Measurements from ENCODE around the gene MAGEB1.

Gene MAGEB1

DNA sequence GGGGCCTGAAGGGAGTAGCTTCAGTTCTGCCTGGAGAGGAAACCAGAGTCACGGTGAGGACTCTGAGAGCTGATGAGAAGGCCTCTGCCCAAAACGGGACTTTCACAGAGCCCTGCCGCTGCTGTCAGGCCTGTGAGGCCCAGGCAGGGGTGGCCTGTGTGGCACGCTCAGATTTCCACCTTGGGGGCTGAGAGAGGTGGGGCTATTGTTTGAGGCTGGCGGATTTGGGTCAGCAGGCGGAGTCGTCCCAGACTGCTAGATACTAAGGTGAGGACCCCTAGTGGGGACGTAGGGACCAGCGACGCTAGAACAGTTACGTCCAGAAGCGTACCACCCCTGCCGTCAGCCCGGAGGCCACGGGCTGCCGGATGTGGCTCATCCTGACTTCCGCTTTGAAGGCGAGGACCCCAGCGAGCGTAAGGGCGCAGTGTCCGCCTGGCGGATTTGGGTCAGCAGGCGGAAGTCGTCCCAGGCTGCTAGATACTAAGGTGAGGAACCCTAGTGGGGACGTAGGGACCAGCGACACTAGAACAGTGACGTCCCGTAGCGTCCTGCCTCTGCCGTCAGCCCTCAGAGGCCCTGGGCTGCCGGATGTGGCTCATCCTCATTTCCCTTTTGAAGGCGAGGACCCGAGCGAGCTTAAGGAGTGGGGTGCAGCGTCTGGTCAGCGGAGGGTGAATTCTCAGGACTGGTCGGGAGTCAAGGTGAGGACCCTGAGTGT, at the start of gene MAGEB1:
Gene MAGEB1, plus strand, starts transcription at position 378 of the 721 bp plus-strand sequence. CDS start 3,348 bp downstream, outside the sequence.
- no peak for DNase-seq (ENCODE audit: low read depth, low spot score)

GRCh38 chrX:30212172-30212571, 34.8 kb upstream of the MAGEB1 start:
- no peak for DNase-seq (ENCODE audit: low read depth, low spot score)

- DNase-seq (ENCODE audit: low read depth, low spot score) = no peak
These were observed 31.5 kb upstream of the MAGEB1 start, which contains the start of gene MAGEB2 for GRCh38 chrX:30215357-30215843. TSS of gene MAGEB2 (plus strand) at chrX:30215563. CDS start at chrX:30218581, 3,018 bp downstream.

GRCh38 chrX:30217465-30217864, 29.5 kb upstream of the MAGEB1 start:
- DNase-seq (ENCODE audit: low read depth, low spot score) = no peak

DNA sequence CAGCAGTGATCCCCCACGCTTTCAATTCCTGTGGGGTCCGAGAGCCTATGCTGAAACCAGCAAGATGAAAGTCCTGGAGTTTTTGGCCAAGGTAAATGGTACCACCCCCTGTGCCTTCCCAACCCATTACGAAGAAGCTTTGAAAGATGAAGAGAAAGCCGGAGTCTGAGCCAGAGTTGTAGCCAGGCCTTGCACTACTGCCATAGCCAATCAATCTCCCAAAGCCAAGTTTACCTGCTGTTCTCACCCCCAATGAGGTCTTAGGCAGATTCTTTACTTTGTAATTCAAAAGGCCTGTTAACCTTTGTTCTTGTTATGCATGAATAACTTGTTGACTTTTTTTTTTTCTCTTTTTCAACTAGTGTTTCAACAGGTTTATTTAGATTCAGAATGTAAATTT, 27.6 kb upstream of the MAGEB1 start:
- DNase-seq (ENCODE audit: low read depth, low spot score) = no peak

- DNase-seq (ENCODE audit: low read depth, low spot score) = no peak
These were observed 26.3 kb upstream of the MAGEB1 start for GRCh38 chrX:30220661-30221060.

DNA sequence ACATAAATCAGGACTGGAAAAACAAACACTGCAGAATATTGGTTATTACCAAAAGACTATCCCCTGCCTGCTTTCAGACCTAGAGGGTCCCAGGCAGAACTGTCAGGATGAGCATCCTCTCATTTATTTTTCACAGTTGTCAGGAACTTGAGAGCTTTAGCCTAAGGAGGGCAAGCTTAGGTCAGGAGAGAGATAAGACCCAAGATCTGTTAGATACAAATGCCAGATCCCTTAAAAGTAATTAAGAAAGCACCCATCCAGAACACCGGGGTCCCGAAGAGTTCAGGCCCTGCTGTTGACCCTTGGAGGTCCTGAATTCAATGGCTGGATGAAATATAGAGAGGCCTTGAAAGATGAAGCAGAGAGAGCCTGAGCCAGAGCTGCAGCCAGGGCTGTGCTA, 22.4 kb upstream of the MAGEB1 start:
- no peak for DNase-seq (ENCODE audit: low read depth, low spot score)

DNA sequence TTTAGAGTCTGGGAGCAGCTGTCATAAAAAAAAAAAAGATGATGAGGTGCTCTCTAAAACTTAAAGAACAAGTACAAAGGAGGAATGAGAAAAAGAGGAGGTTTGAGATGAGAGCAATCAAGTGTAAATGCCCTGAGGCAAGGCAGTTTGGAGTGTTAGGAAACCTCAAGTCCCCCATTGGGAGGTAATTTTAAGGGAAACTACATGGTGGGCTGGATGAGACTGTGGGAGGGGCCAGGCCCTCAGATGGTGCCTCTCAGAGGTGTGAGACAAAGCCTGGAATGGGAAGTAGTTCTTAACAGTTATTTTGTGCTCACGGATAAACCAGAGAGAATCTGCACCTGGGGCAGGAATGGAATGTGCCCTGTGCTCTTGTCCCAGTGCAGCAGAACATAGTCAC, 18.4 kb upstream of the MAGEB1 start:
- no peak for DNase-seq (ENCODE audit: low read depth, low spot score)

DNA sequence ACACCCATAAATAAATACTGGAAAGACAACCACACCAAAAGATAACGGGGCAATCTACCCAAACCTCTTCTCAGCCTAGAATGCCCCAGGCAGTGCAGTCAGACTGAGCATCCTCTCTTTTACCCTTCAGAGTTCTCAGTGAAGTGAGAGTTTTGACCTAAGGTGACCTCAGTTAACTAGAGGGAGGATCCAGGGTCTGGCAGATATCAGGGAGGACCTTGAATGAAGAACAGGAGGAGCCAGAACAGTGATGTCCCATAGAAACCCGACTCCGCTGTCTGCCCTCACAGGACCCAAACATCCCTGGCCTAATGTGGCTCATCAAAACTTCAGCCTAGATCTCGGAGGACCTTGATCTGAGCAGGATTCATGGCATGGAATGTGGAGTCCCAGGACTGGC, 16.6 kb upstream of the MAGEB1 start, which contains the start of gene MAGEB3:
Gene MAGEB3, plus strand, starts transcription at position 263 of the 400 bp plus-strand sequence. CDS start 5,268 bp downstream, outside the sequence.
- DNase-seq (ENCODE audit: low read depth, low spot score) = no peak

DNA sequence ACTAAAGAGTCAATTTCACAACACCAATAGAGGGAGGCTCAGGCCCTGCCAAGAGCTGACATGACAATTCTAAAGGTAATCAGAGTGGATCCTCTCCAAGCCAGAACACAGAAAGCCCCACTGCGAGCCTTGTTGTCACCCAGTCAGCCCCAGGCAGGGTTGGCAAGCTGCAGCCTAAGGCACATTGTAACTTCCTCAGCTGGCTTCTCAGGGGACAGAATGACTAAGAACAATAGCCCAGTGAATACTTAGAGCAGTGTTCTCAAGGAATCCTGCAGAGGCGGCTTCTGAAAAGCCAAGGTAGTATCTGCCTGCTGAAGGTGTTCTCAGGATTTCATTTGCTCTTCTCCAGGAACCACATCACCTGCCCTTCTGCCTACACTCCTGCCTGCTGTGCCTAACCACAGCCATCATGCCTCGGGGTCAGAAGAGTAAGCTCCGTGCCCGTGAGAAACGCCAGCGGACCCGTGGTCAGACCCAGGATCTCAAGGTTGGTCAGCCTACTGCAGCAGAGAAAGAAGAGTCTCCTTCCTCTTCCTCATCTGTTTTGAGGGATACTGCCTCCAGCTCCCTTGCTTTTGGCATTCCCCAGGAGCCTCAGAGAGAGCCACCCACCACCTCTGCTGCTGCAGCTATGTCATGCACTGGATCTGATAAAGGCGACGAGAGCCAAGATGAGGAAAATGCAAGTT, 5.1 kb upstream of the MAGEB1 start, which contains the start of gene MAGEB4:
Gene MAGEB4, plus strand, starts transcription at position 277 of the 692 bp plus-strand sequence. Its CDS starts 136 bp downstream, at position 413.
- no peak for DNase-seq (ENCODE audit: low read depth, low spot score)

- DNase-seq (ENCODE audit: low read depth, low spot score) = no peak
These were observed 1.9 kb downstream of the MAGEB1 start for GRCh38 chrX:30248854-30249253.

GRCh38 chrX:30253257-30253656, 6.3 kb downstream of the MAGEB1 start:
- no peak for DNase-seq (ENCODE audit: low read depth, low spot score)

- no peak for DNase-seq (ENCODE audit: low read depth, low spot score)
These were observed 13.0 kb downstream of the MAGEB1 start for GRCh38 chrX:30259927-30260326.

- DNase-seq (ENCODE audit: low read depth, low spot score) = no peak
These were observed 14.1 kb downstream of the MAGEB1 start for GRCh38 chrX:30261012-30261411.

GRCh38 chrX:30262763-30263162, 15.8 kb downstream of the MAGEB1 start:
- no peak for DNase-seq (ENCODE audit: low read depth, low spot score)

DNA sequence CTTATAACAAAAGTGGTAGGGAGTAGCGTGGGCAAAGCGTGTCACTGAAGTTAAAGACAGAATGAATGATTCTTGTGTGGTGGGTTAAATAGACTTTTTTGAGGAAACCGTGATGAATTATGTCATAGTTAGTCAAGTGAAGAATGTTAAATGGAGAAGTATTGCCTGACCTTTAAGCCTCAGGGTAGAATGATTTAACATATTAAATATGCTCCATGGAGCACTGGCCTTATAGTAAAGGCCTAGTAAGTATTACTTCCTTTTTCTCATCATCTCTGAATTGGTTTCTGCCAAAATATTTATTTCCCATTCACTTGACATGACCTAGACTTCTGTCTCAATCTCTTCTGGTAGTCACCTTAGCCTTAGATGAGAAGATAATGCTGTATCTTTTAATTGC, 23.7 kb downstream of the MAGEB1 start:
- DNase-seq (ENCODE audit: low read depth, low spot score) = no peak

DNA sequence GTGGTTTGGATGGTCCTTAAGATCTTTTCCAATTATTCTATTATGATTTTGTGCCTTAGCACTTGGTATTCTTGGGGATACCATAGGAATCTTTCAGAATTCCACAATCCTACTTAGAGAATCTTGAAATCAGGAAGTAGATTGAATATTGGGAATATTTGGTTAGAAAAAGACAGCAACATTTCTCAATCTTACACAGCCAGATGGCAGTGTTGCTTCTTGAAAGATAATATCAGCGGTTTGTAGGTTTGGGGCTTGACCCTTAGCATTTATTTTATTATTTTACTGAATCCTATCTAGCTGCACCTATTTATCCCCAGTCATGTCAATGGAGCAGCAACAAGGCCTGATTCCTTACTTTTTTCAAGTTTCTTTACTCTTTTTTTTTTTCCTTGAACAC, 28.6 kb downstream of the MAGEB1 start:
- DNase-seq (ENCODE audit: low read depth, low spot score) = peak; percentile 13

GRCh38 chrX:30278365-30278764, 31.4 kb downstream of the MAGEB1 start:
- DNase-seq (ENCODE audit: low read depth, low spot score) = peak; percentile 6

GRCh38 chrX:30280428-30280827, 33.5 kb downstream of the MAGEB1 start:
- DNase-seq (ENCODE audit: low read depth, low spot score) = no peak

- DNase-seq (ENCODE audit: low read depth, low spot score) = no peak
These were observed 35.6 kb downstream of the MAGEB1 start for GRCh38 chrX:30282527-30282926.

DNA sequence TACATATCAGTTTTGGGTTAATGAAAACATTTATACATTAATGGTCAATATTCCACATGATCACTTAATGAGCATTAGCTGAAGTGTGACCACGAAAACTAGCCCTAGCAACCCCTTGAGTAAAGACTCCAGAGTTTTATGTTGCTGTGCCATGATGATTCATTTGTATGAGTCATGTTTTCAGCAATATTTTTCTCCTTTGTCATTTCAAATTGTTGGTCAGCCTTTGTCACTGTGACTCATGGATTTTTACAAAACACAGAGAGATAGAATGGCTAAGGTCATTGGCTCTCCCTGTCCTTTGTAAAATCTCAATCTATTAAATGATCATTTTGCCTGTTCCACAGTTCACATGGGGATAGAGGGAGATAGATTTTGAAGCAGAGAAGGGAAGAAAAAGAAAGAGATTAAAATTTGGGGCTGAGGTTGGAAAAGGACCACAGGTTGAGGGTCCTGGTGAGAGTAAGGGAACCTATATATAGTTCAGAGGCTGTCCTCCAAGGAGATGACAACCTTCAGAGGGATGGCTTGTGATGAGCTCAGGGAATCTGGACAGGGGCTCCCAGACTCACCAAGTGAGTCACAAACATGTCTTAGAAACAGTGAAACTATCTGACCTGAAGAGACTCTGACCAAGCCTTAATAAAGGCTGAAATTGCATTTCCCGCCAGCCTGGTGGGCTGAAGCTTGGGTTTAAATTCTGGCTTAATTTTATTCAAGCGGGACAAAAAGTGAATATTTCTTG, 36.7 kb downstream of the MAGEB1 start:
- DNase-seq (ENCODE audit: low read depth, low spot score) = peak; percentile 81

Data from astrocyte of the hippocampus (primary cell).